Type B pancreatic cell (in vitro differentiated cells): ENCODE results near the gene ATL2. TPM values are rescaled to one million over a fixed set of nuclear protein-coding genes. Genes with fewer than 3 reads are reported as not detected.
"Not testable (repeated sequence)": the region's sequence is repeated elsewhere in the genome, so short reads cannot be mapped to it uniquely, and the experiment has no call there.

Experiments
- DNase-seq: peaks from one replicate; pipeline ENCODE4 v3.0.0; 2021; ENCODE audit warnings: mixed read lengths; ENCODE audit not compliant: unreplicated experiment; ENCODE audit errors: extremely low spot score
- H3K27ac Mint-ChIP-seq: 2 replicates; pipeline ENCODE4 v1.8.0; 2021; ENCODE audit warnings: mild to moderate bottlenecking, mixed read lengths
- H3K27me3 Mint-ChIP-seq: 2 replicates; pipeline ENCODE4 v1.8.0; 2021; ENCODE audit warnings: mixed read lengths
- H3K36me3 Mint-ChIP-seq: 2 replicates; pipeline ENCODE4 v1.8.0; 2021; ENCODE audit warnings: mixed read lengths
- H3K4me1 Mint-ChIP-seq: one replicate; pipeline ENCODE4 v1.8.0; 2021; ENCODE audit warnings: mixed read lengths; ENCODE audit not compliant: unreplicated experiment
- H3K4me3 Mint-ChIP-seq: 2 replicates; pipeline ENCODE4 v1.8.0; 2021; ENCODE audit warnings: mild to moderate bottlenecking, mixed read lengths
- H3K9me3 Mint-ChIP-seq: 2 replicates; pipeline ENCODE4 v1.8.0; 2021; ENCODE audit warnings: mixed read lengths
- CTCF ChIP-seq: fragments of 200-600 bp; sonication (generic); conservative IDR thresholded peaks from 2 replicates; pipeline ENCODE4 v1.5.0; 2021; ENCODE audit warnings: antibody characterized with exemption, mild to moderate bottlenecking
- total RNA-seq: library from RNA; stranded (reverse); gene quantifications from 2 replicates; pipeline ENCODE4 v1.2.1, GENCODE V29; 2021; ENCODE audit warnings: low replicate concordance

The ATL2 gene
- total RNA-seq, 1 donor from 2014 or later = 62.6 TPM

GRCh38 chr2:38386377-38386776, 9.3 kb upstream of the ATL2 start:
- no peak overlapping the region for H3K4me3 Mint-ChIP-seq
- no peaks in the 10 kb centered on the region for H3K27me3 Mint-ChIP-seq
- no peak overlapping the region for H3K27ac Mint-ChIP-seq

GRCh38 chr2:38384338-38384737, 7.3 kb upstream of the ATL2 start:
- no peak for TF ChIP-seq CTCF
- no peak for DNase-seq
- H3K36me3 Mint-ChIP-seq = no peaks in the 10 kb centered on the region
- H3K9me3 Mint-ChIP-seq = no peaks in the 10 kb centered on the region
- no peak overlapping the region for H3K4me3 Mint-ChIP-seq
- H3K4me1 Mint-ChIP-seq = peaks cover 25% of the 10 kb centered on the region
- H3K27ac Mint-ChIP-seq = no peak overlapping the region
- H3K27me3 Mint-ChIP-seq = no peaks in the 10 kb centered on the region

More at GRCh38 chr2:38386377-38386776, 9.3 kb upstream of the ATL2 start:
- TF ChIP-seq CTCF = no peak
- no peaks in the 10 kb centered on the region for H3K36me3 Mint-ChIP-seq
- no peaks in the 10 kb centered on the region for H3K9me3 Mint-ChIP-seq
- peaks cover 22% of the 10 kb centered on the region for H3K4me1 Mint-ChIP-seq
- no peak for DNase-seq

- H3K27me3 Mint-ChIP-seq, H3K27ac Mint-ChIP-seq, H3K4me3 Mint-ChIP-seq, H3K9me3 Mint-ChIP-seq, DNase-seq, H3K36me3 Mint-ChIP-seq: not testable (repeated sequence)
- H3K4me1 Mint-ChIP-seq = peaks cover 26% of the 10 kb centered on the region
Measured at GRCh38 chr2:38383741-38384140, 6.7 kb upstream of the ATL2 start.

DNA sequence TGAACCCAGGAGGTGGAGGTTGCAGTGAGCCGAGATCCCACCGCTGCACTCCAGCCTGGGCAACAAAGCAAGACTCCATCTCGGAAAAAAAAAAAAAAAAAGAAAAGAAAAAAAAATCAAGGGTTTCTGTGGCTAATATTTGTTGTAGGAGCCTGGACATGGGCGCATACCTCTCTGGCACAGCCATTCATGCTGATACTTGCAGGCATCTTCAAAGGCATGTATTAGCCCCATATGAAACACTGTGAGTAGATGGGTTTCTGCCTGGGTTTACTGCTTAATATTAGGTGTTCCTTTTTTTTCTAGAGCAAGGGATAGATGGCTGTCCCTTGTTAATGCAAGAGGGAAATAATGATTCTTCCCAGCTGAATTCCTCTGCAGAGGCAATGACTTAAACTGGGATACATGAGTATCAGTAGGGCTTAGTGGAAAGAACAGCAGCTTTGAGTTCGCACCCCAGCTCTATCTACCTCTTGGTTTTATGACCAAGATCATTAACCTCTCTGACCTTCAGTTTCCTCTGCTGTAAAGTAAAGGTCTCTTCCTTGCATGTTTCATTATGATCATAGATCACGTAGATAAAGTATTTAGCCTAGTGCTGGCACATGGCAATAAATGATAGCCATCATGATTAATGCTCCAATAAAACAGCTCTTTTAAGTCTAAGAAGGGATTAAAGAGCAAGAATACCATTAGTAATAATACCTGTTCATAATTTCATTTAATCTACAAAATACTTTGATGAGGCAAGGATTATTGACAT, 4.5 kb upstream of the ATL2 start:
- no peak overlapping the region for H3K27ac Mint-ChIP-seq
- peaks cover 34% of the 10 kb centered on the region for H3K4me1 Mint-ChIP-seq

DNA sequence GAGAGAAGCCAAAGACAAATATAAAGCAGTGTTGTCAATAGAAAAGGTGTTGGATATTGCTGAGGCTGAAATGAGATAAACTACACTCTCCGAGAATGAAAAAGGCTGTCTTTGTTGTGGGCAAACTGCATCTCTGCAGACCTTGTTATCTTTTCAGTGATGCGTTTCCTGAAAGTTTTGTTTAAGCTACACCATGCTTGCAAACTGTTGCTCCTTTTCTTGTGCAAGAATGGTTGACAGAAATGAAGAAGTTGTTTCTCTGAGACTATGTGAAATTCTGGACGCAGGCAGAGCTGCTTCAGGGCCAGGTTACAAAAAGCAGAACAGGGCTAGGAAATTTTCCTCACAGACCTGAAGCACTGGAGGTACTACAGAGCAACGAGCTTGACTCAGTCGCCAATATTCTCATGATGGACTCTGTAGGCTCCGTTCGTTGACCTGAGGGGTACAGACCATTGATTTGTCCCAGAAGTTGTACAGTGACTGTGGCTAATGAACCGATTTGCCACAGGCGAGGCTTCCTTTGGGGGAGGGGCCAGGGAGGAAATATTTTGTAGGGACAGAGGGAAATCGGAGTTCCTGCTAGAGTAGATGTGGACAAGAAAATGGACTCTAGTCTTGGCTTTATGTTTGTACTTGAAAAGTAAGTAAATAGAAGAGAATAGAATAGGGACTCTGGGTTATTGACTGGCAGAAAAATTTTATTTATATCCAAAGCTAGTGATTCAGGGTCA, 3.5 kb upstream of the ATL2 start:
- Mint-ChIP-seq H3K27me3 (no peaks in the 10 kb centered on the region), H3K27ac (no peak overlapping the region), H3K9me3 (no peaks in the 10 kb centered on the region), H3K36me3 (no peaks in the 10 kb centered on the region), H3K4me1 (peaks cover 39% of the 10 kb centered on the region), H3K4me3 (no peak overlapping the region)
- TF ChIP-seq CTCF = no peak
- DNase-seq = no peak

More for the DNA sequence above, 4.5 kb upstream of the ATL2 start:
- DNase-seq = no peak
- H3K4me3 Mint-ChIP-seq = no peak overlapping the region
- no peaks in the 10 kb centered on the region for H3K27me3 Mint-ChIP-seq
- TF ChIP-seq CTCF = no peak
- H3K36me3 Mint-ChIP-seq = no peaks in the 10 kb centered on the region
- no peaks in the 10 kb centered on the region for H3K9me3 Mint-ChIP-seq
